GM12872 (cell line): ENCODE data around the gene HOXC4.

Source experiments
- TF ChIP-seq, protein P1 (sequence below): IDR thresholded peaks from 3 replicates; pipeline ENCODE4 v1.5.1; 2011; ENCODE audit warnings: low read depth, mild to moderate bottlenecking, low read length, moderate library complexity; ENCODE audit not compliant: insufficient read depth

The HOXC4 gene

DNA sequence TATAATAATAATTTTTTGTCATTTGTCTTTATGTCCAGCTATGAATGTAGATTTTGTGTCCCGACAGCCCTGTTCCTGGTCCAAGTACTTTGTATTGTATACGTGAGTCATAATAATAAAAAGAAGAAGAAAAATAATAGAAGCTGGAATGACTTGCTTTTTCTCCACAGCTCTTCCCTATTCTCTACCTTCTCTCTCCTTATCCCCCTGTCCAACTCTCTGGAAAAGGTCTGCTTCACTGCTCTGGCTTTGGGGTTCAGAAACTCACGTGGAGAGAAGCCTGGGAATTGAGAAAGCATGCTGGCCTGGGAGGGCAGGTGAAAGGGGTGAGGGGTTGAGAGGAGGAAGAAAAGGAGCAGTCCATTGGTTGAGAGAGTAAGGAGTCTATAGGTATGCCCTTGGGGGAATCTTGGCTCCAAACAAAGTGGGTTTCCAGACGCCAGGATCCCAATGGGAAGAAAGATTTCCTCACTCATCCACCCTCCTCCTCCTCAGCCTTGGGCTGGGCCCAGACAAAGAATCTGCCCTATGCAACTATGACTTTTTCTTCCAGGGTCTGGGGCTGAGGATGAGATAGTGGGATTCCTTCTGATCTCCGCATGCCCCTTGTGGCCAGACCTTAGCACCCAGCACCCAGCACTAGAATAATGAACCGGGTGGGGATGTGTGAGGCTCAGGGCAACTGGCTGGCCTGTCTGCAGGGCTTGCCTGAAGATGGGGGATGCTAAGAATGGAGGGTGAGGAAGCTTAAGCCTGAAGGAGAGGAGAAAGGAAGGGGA lies 40.8 kb upstream of the HOXC4 start:
- TF ChIP-seq, protein P1, sequence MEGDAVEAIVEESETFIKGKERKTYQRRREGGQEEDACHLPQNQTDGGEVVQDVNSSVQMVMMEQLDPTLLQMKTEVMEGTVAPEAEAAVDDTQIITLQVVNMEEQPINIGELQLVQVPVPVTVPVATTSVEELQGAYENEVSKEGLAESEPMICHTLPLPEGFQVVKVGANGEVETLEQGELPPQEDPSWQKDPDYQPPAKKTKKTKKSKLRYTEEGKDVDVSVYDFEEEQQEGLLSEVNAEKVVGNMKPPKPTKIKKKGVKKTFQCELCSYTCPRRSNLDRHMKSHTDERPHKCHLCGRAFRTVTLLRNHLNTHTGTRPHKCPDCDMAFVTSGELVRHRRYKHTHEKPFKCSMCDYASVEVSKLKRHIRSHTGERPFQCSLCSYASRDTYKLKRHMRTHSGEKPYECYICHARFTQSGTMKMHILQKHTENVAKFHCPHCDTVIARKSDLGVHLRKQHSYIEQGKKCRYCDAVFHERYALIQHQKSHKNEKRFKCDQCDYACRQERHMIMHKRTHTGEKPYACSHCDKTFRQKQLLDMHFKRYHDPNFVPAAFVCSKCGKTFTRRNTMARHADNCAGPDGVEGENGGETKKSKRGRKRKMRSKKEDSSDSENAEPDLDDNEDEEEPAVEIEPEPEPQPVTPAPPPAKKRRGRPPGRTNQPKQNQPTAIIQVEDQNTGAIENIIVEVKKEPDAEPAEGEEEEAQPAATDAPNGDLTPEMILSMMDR: peak; percentile 35; the same call in 2 of the 3 replicates

DNA sequence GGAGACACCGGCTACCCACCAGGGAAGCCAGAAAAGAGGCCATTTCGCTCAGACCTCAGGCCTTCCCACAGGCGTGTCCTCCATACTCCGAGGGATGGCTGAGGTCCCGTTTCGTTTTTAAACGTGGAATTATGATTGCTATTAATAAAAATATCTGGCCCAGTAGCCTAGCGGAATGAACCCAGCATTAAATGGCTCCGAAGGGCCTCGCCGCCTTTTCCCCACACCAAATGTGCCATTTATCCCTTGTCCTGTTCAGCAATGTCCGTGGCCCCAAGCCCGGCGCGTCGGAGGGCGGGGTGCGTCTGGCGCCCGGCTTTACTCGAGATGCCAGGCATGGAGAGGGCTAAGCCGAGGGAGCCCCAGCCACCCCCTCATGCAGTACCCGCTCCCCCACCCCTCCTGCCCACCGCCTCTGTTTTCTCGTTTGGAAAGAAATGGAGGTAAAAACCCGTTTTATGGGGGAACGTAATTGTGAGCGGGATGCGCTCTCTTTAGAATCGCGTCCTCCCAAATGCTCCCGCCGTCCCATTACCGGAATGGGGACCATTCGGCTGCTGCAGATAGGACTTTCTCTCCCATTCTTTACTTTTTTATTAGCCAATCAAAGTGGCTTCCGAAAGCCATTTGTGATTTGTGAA lies 39.1 kb upstream of the HOXC4 start:
- TF ChIP-seq, protein P1: no peak

DNA sequence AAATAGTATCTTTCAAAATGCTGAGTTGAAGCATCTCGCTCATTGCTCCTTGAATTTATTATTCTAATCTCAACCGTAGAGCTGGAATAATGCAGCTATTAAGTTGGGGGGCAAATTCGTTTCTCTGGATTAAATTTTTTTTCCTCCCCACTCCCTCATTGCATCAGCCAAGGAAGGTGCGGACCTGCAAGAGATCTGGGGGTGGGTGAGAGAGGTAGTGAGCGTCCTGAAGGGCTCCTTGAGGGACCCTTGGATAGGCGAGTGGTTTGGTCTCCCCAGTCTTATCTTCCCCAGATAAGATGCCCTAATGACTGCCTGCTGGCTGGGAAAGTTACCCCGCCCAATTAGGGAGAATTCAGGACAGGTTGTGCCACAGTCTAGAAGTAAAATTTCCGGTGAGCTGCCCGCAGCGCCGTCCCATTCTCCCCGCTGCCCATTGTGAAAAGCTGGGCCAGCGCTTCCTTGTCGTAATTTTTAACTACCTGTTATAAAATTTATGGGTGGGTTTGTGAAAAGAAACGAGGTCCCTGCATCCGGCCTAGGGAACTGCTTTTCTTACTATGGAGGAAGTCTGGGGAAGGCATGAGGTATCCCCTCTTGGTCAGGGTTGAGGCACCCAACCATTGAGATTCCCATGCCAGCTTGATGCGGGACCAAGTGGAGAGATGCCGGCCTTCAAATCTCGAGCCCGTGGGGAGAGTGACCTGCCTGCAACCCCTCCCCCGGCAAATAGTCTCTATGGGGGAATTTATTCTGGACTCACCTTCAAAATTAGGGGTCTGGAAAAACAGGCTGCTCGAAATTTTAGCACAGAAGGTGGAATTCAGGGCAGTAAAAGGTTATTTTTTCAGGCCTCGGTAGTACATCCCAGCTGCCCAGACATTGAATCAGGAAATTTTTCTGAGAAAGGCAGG lies 38.4 kb upstream of the HOXC4 start:
- TF ChIP-seq, protein P1: no peak

DNA sequence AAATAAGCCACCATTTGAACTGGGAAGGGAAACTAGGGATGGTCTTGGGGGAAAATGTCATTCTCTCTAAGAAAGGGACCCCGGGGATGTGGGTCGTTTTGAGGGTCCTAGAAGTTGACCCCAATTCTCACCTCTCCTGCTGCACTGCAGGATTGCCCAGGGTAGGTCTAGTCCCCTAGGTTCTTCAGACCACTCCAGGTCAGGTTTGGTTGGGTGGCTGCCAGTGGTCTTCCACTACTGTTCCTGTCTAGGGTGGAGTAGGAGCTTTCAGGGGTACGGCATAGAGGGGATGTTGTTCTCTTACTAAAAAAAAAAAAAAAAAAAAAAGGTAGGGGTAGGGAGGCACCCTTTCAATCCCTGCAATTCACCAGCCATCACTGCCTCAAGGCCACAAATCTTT lies 37.6 kb upstream of the HOXC4 start:
- TF ChIP-seq, protein P1: no peak

DNA sequence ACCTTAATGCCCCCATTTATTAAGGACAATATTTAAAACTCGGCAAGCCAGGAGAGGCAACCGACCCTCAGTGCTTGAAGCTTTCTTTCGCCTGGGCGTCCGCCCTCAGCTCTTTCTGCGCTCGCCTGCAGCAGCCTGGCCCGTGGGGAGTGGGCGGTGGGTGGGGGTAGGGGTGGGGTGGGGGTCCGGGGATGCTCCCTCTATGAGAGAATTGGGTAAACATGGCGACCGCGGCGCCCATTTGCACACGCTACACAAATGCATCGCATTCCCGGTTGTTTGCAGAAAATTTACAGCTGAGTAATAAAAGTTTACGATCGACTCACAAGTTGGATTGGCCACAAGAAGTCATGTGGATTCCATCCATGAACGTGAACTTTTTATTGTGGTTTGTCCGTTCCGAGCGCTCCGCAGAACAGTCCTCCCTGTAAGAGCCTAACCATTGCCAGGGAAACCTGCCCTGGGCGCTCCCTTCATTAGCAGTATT lies 37.1 kb upstream of the HOXC4 start:
- TF ChIP-seq, protein P1: no peak

DNA sequence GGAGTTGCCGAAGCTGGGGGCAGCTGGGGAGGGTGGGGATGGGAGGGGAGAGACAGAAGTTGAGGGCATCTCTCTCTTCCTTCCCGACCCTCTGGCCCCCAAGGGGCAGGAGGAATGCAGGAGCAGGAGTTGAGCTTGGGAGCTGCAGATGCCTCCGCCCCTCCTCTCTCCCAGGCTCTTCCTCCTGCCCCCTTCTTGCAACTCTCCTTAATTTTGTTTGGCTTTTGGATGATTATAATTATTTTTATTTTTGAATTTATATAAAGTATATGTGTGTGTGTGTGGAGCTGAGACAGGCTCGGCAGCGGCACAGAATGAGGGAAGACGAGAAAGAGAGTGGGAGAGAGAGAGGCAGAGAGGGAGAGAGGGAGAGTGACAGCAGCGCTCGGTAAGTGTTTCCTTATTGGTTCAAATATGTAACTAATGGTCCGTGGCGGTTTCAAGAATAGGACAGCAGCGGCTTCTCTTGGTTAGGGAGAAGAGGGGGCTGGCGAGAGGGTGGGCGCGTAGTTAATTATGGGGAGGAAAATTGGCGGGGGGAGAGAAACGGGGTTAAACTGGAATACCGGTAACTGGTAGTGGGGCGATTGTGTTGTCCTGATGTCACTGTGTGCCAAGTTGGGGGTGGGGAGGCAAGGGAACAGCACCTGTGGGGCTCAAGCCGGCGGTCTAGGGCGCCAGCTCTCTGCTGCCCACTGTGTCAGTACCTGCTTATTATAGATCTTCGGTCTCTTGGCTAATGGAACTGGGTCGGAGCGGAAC lies 36.4 kb upstream of the HOXC4 start:
- TF ChIP-seq, protein P1: no peak
